Measurements from ENCODE around the gene MFGE8. TPM values are rescaled to one million over a fixed set of nuclear protein-coding genes. Genes with fewer than 3 reads are reported as not detected.

Gene MFGE8
- polyA plus RNA-seq, 1 donor from 2014 or later: 1.1 TPM

DNA sequence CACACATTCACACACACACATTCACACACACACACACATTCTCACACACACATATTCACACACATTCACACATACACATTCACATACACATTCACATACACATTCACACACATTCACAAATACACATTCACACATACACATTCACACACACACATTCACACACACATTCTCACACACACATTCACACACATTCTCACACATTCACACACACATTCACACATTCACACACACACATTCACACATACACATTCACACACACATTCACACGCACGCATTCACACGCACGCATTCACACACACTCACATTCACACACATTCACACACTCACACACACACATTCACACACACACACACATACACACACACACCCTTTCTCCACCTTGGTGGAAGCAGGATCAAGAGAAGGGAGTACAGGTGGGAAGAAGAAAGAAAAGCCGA, 12.2 kb downstream of the MFGE8 start:
- no peaks in the 10 kb centered on the region for H3K27me3 ChIP-seq (ENCODE audit: insufficient read depth, low read depth, low read length)
- H3K27ac ChIP-seq (ENCODE audit: low read length): no peak overlapping the region
- H3K9me3 ChIP-seq (ENCODE audit: low read length): no peaks in the 10 kb centered on the region
- H3K9ac ChIP-seq (ENCODE audit: low read length): no peak overlapping the region
- H2AFZ ChIP-seq (ENCODE audit: low read depth, low read length): no peak overlapping the region
- no peaks in the 10 kb centered on the region for H4K20me1 ChIP-seq (ENCODE audit: insufficient read depth)
- H3K4me3 ChIP-seq (ENCODE audit: low read length): no peak overlapping the region
- H3K9me2 ChIP-seq (ENCODE audit: insufficient read depth, low read length): no peaks in the 10 kb centered on the region
- no peaks in the 10 kb centered on the region for H3K36me3 ChIP-seq (ENCODE audit: insufficient read depth, low read length)
- TF ChIP-seq, protein P1, sequence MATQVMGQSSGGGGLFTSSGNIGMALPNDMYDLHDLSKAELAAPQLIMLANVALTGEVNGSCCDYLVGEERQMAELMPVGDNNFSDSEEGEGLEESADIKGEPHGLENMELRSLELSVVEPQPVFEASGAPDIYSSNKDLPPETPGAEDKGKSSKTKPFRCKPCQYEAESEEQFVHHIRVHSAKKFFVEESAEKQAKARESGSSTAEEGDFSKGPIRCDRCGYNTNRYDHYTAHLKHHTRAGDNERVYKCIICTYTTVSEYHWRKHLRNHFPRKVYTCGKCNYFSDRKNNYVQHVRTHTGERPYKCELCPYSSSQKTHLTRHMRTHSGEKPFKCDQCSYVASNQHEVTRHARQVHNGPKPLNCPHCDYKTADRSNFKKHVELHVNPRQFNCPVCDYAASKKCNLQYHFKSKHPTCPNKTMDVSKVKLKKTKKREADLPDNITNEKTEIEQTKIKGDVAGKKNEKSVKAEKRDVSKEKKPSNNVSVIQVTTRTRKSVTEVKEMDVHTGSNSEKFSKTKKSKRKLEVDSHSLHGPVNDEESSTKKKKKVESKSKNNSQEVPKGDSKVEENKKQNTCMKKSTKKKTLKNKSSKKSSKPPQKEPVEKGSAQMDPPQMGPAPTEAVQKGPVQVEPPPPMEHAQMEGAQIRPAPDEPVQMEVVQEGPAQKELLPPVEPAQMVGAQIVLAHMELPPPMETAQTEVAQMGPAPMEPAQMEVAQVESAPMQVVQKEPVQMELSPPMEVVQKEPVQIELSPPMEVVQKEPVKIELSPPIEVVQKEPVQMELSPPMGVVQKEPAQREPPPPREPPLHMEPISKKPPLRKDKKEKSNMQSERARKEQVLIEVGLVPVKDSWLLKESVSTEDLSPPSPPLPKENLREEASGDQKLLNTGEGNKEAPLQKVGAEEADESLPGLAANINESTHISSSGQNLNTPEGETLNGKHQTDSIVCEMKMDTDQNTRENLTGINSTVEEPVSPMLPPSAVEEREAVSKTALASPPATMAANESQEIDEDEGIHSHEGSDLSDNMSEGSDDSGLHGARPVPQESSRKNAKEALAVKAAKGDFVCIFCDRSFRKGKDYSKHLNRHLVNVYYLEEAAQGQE (IDR thresholded peaks at IDR 0.05; ENCODE audit: borderline replicate concordance): no peak
- no peak for TF ChIP-seq TAF1 (IDR thresholded peaks at IDR 0.05; ENCODE audit: low read depth)
- no peak for TF ChIP-seq EZH2 (IDR thresholded peaks at IDR 0.05; ENCODE audit: borderline replicate concordance, insufficient read depth, low read length, poor library complexity, severe bottlenecking)
- no peak for TF ChIP-seq RAD21 (conservative IDR thresholded peaks at IDR 0.05)
- TF ChIP-seq EP300 (conservative IDR thresholded peaks at IDR 0.05; ENCODE audit: poor library complexity, severe bottlenecking): no peak
- TF ChIP-seq, protein P2, sequence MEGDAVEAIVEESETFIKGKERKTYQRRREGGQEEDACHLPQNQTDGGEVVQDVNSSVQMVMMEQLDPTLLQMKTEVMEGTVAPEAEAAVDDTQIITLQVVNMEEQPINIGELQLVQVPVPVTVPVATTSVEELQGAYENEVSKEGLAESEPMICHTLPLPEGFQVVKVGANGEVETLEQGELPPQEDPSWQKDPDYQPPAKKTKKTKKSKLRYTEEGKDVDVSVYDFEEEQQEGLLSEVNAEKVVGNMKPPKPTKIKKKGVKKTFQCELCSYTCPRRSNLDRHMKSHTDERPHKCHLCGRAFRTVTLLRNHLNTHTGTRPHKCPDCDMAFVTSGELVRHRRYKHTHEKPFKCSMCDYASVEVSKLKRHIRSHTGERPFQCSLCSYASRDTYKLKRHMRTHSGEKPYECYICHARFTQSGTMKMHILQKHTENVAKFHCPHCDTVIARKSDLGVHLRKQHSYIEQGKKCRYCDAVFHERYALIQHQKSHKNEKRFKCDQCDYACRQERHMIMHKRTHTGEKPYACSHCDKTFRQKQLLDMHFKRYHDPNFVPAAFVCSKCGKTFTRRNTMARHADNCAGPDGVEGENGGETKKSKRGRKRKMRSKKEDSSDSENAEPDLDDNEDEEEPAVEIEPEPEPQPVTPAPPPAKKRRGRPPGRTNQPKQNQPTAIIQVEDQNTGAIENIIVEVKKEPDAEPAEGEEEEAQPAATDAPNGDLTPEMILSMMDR (IDR thresholded peaks at IDR 0.05; ENCODE audit: poor library complexity, severe bottlenecking): no peak
- H3F3A ChIP-seq (ENCODE audit: insufficient read depth, low read length, poor library complexity, severe bottlenecking): no peaks in the 10 kb centered on the region
- no peaks in the 10 kb centered on the region for H3K79me2 ChIP-seq (replicated peaks; ENCODE audit: insufficient read depth, low read length)
- H3K4me2 ChIP-seq (ENCODE audit: low read length): no peak overlapping the region

DNA sequence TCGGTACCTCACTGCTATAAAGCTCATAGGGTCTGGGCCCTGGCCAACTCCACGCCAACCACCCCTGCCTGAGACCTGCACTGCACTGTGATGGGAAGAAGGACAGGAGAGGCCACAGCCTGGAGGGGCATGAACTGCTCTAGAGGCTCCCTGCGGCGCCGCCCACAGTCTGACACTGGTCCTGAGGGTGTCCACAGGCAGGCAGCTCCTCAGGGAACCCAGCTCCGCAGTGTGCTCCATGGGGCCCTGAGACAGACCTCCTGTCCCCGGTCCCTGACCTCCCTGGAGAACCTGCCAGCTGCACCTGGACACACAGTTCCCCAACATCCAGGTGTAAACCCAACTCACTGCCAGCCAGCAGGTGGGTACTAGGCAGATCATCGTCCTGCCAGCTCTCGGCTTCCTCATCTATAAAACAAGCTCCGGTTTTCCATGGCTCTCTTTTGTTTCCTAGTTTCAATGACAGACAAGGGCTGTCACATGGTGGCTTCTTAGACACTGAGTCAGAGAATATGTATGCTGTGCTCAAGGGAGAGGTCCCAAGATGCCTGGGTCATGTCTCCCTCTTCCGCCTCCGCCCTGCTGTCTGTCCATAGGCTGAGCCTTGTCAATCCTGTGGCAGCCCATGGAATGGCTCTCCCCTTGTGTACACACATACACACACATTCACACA, 12.7 kb downstream of the MFGE8 start:
- Histone ChIP-seq H2AFZ (ENCODE audit: low read depth, low read length) (no peak overlapping the region), H3F3A (ENCODE audit: insufficient read depth, low read length, poor library complexity, severe bottlenecking) (no peaks in the 10 kb centered on the region), H3K4me2 (ENCODE audit: low read length) (no peak overlapping the region), H3K27ac (ENCODE audit: low read length) (no peak overlapping the region), H3K36me3 (ENCODE audit: insufficient read depth, low read length) (no peaks in the 10 kb centered on the region), H3K4me3 (ENCODE audit: low read length) (no peak overlapping the region), H3K9ac (ENCODE audit: low read length) (no peak overlapping the region), H3K79me2 (replicated peaks; ENCODE audit: insufficient read depth, low read length) (no peaks in the 10 kb centered on the region), H3K9me2 (ENCODE audit: insufficient read depth, low read length) (no peaks in the 10 kb centered on the region), H4K20me1 (ENCODE audit: insufficient read depth) (no peaks in the 10 kb centered on the region), H3K27me3 (ENCODE audit: insufficient read depth, low read depth, low read length) (peaks cover 3% of the 10 kb centered on the region), H3K9me3 (ENCODE audit: low read length) (no peaks in the 10 kb centered on the region)
- TF ChIP-seq TAF1 (IDR thresholded peaks at IDR 0.05; ENCODE audit: low read depth): no peak
- TF ChIP-seq EP300 (conservative IDR thresholded peaks at IDR 0.05; ENCODE audit: poor library complexity, severe bottlenecking): no peak
- TF ChIP-seq RAD21 (conservative IDR thresholded peaks at IDR 0.05): no peak
- TF ChIP-seq SMC3 (conservative IDR thresholded peaks at IDR 0.05; ENCODE audit: poor library complexity): no peak
- no peak for TF ChIP-seq POLR2AphosphoS5 (IDR thresholded peaks at IDR 0.05)
- TF ChIP-seq, protein P1 (IDR thresholded peaks at IDR 0.05; ENCODE audit: borderline replicate concordance): no peak
- no peak for TF ChIP-seq EZH2 (IDR thresholded peaks at IDR 0.05; ENCODE audit: borderline replicate concordance, insufficient read depth, low read length, poor library complexity, severe bottlenecking)
- no peak for TF ChIP-seq MXI1 (conservative IDR thresholded peaks at IDR 0.05; ENCODE audit: poor library complexity, severe bottlenecking)
- TF ChIP-seq, protein P2 (IDR thresholded peaks at IDR 0.05; ENCODE audit: poor library complexity, severe bottlenecking): no peak
